Measurements from ENCODE around the gene RNF223. TPM values are rescaled to one million over a fixed set of nuclear protein-coding genes. Genes with fewer than 3 reads are reported as not detected.

The RNF223 gene
- total RNA-seq, 1 experiment from 2014 or later, result 6.3 TPM

DNA sequence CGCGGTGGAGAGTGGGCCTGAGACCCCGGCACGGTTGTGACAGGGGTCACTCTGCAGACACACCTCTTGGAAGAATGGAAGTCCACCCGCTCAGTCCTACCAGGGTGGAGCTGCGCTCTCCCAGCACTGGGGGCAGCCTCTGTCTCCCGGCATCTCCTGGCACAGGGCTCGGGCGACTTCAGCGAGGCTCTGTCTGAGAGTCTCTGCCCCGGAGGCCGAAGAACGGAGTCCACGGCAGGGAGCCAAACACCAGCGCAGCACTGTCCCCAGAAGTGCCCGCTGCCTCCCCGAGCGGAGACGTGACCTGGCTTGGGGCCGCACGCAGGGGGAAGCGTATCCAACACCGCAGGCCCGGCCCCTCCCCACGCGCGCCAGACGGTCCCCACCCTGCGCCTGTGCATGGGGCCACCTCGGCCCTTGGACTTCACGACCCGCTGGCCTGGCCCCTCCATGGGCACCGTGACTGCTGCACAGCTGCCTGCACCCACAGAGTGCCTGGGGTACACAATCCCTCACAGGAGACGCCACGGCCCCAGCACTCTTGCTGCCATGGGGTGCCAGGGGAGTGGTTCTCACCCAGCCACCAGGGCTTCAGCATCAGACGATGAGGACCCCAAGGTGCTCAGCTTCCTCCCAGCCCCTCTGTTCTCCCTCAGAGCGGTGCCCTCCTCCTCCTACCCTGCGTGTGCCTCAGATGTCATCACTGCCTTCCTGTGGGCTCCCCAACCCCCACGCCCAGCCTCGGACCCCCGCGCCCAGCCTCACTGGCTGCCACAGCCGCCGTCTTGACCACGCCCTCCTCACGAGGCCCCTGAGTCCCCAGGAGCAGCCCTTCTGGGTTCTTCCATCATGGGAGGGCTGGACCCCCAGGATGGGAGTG is 14.9 kb upstream of the RNF223 start (continued):
- TF ChIP-seq, protein P1, sequence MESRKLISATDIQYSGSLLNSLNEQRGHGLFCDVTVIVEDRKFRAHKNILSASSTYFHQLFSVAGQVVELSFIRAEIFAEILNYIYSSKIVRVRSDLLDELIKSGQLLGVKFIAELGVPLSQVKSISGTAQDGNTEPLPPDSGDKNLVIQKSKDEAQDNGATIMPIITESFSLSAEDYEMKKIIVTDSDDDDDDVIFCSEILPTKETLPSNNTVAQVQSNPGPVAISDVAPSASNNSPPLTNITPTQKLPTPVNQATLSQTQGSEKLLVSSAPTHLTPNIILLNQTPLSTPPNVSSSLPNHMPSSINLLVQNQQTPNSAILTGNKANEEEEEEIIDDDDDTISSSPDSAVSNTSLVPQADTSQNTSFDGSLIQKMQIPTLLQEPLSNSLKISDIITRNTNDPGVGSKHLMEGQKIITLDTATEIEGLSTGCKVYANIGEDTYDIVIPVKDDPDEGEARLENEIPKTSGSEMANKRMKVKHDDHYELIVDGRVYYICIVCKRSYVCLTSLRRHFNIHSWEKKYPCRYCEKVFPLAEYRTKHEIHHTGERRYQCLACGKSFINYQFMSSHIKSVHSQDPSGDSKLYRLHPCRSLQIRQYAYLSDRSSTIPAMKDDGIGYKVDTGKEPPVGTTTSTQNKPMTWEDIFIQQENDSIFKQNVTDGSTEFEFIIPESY (IDR thresholded peaks at IDR 0.05; ENCODE audit: extremely low read depth, insufficient replicate concordance, low read length), result no peak
- TF ChIP-seq SRF (IDR thresholded peaks at IDR 0.05; ENCODE audit: low read depth), result no peak
- no peak for TF ChIP-seq POLR2A (IDR thresholded peaks at IDR 0.05; ENCODE audit: borderline replicate concordance, extremely low read depth, insufficient read depth, insufficient read length)
- TF ChIP-seq EGR1 (IDR thresholded peaks at IDR 0.05; ENCODE audit: low read depth), result no peak
- TF ChIP-seq, protein P2, sequence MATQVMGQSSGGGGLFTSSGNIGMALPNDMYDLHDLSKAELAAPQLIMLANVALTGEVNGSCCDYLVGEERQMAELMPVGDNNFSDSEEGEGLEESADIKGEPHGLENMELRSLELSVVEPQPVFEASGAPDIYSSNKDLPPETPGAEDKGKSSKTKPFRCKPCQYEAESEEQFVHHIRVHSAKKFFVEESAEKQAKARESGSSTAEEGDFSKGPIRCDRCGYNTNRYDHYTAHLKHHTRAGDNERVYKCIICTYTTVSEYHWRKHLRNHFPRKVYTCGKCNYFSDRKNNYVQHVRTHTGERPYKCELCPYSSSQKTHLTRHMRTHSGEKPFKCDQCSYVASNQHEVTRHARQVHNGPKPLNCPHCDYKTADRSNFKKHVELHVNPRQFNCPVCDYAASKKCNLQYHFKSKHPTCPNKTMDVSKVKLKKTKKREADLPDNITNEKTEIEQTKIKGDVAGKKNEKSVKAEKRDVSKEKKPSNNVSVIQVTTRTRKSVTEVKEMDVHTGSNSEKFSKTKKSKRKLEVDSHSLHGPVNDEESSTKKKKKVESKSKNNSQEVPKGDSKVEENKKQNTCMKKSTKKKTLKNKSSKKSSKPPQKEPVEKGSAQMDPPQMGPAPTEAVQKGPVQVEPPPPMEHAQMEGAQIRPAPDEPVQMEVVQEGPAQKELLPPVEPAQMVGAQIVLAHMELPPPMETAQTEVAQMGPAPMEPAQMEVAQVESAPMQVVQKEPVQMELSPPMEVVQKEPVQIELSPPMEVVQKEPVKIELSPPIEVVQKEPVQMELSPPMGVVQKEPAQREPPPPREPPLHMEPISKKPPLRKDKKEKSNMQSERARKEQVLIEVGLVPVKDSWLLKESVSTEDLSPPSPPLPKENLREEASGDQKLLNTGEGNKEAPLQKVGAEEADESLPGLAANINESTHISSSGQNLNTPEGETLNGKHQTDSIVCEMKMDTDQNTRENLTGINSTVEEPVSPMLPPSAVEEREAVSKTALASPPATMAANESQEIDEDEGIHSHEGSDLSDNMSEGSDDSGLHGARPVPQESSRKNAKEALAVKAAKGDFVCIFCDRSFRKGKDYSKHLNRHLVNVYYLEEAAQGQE (IDR thresholded peaks at IDR 0.05; ENCODE audit: low read depth), result no peak
